NT2/D1 (cell line): ENCODE data around the gene RASAL2.
A peak's percentile ranks its signal among the peaks of the same experiment; 100 is the strongest.
"Not testable (repeated sequence)": the region's sequence is repeated elsewhere in the genome, so short reads cannot be mapped to it uniquely, and the experiment has no call there.

ENCODE experiments used
- DNase-seq: peaks from one replicate; pipeline ENCODE4 v3.0.0-alpha.2; 2011; ENCODE audit warnings: low read depth, low spot score
- H3K27me3 ChIP-seq: 2 replicates; pipeline ENCODE4 v1.6.0; 2011; ENCODE audit warnings: mild to moderate bottlenecking; ENCODE audit not compliant: insufficient read length, insufficient read depth
- H3K36me3 ChIP-seq: 2 replicates; pipeline ENCODE4 v1.6.1; 2011; ENCODE audit warnings: mild to moderate bottlenecking, low read length, mixed read lengths; ENCODE audit not compliant: insufficient read depth, insufficient read length
- H3K4me1 ChIP-seq: 2 replicates; pipeline ENCODE4 v1.5.1; 2011; ENCODE audit not compliant: insufficient read depth, insufficient read length
- H3K4me3 ChIP-seq: 2 replicates; pipeline ENCODE4 v1.5.1; 2011; ENCODE audit warnings: low read depth; ENCODE audit not compliant: insufficient read length
- H3K9ac ChIP-seq: 2 replicates; pipeline ENCODE4 v1.6.0; 2011; ENCODE audit warnings: low read depth; ENCODE audit not compliant: insufficient read length
- H3K9me3 ChIP-seq: 2 replicates; pipeline ENCODE4 v1.5.1; 2011; ENCODE audit warnings: mild to moderate bottlenecking, low read length; ENCODE audit not compliant: insufficient read depth
- SUZ12 ChIP-seq: IDR thresholded peaks from 2 replicates; pipeline ENCODE4 v1.6.1; 2011; ENCODE audit not compliant: insufficient read length, insufficient read depth; ENCODE audit errors: extremely low read depth
- YY1 ChIP-seq: IDR thresholded peaks from 2 replicates; pipeline ENCODE4 v1.6.1; 2011; ENCODE audit not compliant: insufficient read length, insufficient read depth
- ZNF274 ChIP-seq: IDR thresholded peaks from 2 replicates; pipeline ENCODE4 v1.6.1; 2011; ENCODE audit warnings: mild to moderate bottlenecking, low read depth, low read length

The RASAL2 gene

DNA sequence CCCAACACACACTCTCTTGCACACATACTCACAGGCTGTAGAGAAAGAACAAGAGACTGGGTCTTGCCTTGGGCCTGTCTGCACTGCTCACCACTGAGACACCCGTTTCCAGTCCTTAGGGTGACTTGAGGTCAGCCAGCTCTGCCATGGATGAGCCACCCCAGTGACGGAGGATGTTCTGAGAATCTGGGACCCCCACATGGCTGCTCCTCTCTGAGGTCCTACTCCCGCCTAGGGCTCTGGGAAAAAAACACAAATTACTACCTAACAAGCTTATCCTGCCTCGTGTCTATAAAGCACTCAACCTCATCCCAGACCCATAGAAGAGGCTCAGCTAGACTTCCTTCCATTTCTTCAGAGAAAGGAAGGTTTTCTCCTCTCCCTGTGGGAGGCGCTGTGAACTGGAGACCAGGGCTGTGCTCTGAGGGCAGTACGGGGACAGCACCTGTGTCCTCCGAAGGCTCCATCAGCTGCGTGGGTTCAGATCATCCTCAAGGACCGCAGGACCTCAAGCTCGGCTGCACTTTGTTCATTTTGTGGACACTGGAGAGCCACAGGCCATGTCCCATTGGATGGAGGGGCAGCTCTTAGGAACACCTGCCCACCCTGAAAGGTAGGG is 407.1 kb downstream of the RASAL2 start:
- peaks cover 6% of the 10 kb centered on the region for H3K4me1 ChIP-seq
- no peak for DNase-seq
- H3K4me3 ChIP-seq = no peak overlapping the region
- H3K27me3 ChIP-seq = no peaks in the 10 kb centered on the region
- H3K9ac ChIP-seq = no peak overlapping the region
- TF ChIP-seq ZNF274 = no peak
- no peak for TF ChIP-seq YY1
- TF ChIP-seq SUZ12 = no peak
- no peaks in the 10 kb centered on the region for H3K36me3 ChIP-seq
- no peaks in the 10 kb centered on the region for H3K9me3 ChIP-seq

DNA sequence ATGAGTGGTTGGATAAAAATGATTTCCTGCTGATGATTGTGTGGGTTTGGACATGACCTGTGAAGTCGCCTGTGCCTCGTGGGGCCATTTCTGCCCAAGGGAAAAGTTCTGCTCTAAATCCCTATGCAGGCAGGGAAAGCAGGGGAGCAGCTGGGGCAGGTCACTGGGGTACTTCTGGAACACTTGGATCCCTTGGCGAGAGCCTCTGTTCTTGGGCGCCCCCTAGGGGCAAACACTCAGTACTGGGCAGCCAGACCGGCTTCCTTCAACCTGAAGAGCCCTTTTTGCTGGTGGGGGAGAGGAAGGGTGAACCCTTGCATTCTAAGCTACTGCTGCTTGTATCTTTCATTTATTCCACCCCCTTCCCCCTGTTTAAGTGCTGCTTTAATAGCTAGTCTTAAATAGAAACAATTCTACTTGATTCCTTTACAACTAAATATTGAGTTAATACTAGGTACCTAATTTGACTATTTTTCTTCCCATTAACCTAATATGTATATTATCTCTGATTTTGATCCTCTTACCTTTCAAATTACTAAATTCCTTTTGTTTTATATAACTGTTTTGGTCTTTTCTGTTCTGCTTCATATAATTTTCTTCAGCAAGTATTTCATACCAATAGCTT is 407.9 kb downstream of the RASAL2 start:
- H3K4me3 ChIP-seq = no peak overlapping the region
- no peaks in the 10 kb centered on the region for H3K36me3 ChIP-seq
- H3K9me3 ChIP-seq = no peaks in the 10 kb centered on the region
- peak; percentile 78 for DNase-seq
- no peak overlapping the region for H3K9ac ChIP-seq
- TF ChIP-seq SUZ12 (no peak), ZNF274 (no peak), YY1 (no peak)
- H3K4me1 ChIP-seq = peaks cover 6% of the 10 kb centered on the region
- no peaks in the 10 kb centered on the region for H3K27me3 ChIP-seq

DNA sequence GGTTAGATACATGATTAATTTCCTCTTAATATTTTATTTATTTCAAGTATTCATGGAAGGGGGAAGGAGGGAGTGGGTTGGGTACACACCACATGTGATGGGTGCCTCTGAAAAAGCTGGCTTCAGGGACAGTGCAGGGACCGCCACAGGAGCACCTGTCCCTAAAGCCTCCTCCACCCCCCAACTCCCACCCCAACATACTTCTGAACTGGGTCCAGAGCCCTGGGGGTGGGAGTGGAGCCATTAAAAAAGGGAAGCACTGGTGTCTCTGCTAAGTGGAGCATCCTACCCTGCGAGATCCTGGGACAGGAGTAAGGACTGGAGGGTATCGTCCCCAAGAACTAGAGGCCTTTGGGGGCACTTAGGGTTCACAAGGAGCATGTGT is 408.4 kb downstream of the RASAL2 start:
- no peaks in the 10 kb centered on the region for H3K27me3 ChIP-seq
- H3K4me1 ChIP-seq = peaks cover 6% of the 10 kb centered on the region
- H3K36me3 ChIP-seq = no peaks in the 10 kb centered on the region
- TF ChIP-seq ZNF274 = no peak
- no peak for TF ChIP-seq SUZ12
- no peak for TF ChIP-seq YY1
- no peak for DNase-seq
- H3K9me3 ChIP-seq = no peaks in the 10 kb centered on the region
- no peak overlapping the region for H3K4me3 ChIP-seq
- no peak overlapping the region for H3K9ac ChIP-seq

GRCh38 chr1:178502856-178503255 is 409.0 kb downstream of the RASAL2 start:
- H3K36me3 ChIP-seq = no peaks in the 10 kb centered on the region
- H3K4me1 ChIP-seq = peaks cover 4% of the 10 kb centered on the region
- no peak overlapping the region for H3K9ac ChIP-seq
- no peak overlapping the region for H3K4me3 ChIP-seq
- TF ChIP-seq SUZ12 = no peak
- TF ChIP-seq ZNF274 = no peak
- no peak for TF ChIP-seq YY1
- no peak for DNase-seq
- H3K27me3 ChIP-seq = no peaks in the 10 kb centered on the region
- H3K9me3 ChIP-seq = no peaks in the 10 kb centered on the region

DNA sequence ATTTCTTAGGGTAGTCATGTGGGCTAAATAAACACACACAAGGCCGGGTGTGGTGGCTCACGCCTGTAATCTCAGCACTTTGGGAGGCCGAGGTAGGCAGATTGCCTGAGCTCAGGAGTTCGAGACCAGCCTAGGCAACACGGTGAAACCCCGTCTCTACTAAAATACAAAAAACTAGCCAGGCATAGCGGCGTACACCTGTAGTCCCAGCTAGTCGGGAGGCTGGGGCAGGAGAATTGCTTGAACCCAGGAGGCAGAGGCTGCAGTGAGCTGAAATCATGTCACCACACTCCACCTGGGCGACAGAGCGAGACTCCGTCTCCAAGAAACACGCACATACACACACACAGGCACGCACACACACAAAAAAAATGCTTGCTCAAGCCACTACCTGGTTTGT is 409.4 kb downstream of the RASAL2 start:
- H3K9ac ChIP-seq, H3K4me3 ChIP-seq, H3K4me1 ChIP-seq, DNase-seq, H3K9me3 ChIP-seq, H3K27me3 ChIP-seq, H3K36me3 ChIP-seq: not testable (repeated sequence)

DNA sequence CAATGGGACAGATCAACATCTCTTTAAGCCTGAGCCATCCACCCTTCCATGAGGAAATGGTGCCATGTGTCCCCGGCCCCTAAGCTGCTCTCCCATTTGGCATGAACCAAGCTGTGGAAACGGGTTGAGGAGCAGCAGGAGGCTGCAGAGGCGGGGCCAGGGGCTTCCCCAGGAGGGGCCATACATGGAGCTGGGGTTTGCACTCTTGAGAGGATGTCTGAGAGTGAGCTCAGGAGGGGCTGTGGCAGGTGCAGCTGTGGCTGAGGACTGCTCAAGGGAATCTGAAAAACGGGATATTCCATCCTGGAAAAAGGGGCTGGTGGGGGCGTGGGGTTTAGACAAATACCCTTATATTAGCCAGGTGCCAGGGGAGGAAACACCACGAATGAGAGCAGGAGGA is 409.9 kb downstream of the RASAL2 start:
- Histone ChIP-seq H3K36me3 (no peaks in the 10 kb centered on the region), H3K4me1 (no peaks in the 10 kb centered on the region), H3K4me3 (no peak overlapping the region), H3K9me3 (no peaks in the 10 kb centered on the region), H3K9ac (no peak overlapping the region), H3K27me3 (no peaks in the 10 kb centered on the region)
- TF ChIP-seq SUZ12 = no peak
- TF ChIP-seq ZNF274 = no peak
- no peak for TF ChIP-seq YY1
- DNase-seq = no peak

DNA sequence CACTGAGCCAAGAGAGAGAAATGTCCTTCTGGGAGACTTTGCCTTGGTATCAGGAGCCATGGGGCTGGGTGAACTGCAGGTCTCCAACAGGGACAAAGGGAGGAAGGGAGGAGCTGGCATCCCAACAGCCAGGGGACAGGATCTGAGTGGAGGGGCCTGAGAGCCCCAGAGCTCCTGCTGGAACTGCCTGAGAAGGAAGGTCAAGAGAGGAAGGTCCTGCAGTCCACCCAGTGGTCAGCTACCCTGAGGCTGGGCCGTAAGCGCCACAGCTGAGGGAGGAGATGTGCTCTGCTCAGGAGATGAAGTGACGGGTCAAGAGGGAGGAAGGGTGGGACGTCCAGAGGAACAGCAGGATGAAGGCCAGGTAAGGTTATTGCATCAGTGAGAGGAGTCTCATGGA is 410.4 kb downstream of the RASAL2 start:
- Histone ChIP-seq H3K4me1 (no peaks in the 10 kb centered on the region), H3K9ac (no peak overlapping the region), H3K9me3 (no peaks in the 10 kb centered on the region), H3K36me3 (no peaks in the 10 kb centered on the region), H3K4me3 (no peak overlapping the region), H3K27me3 (no peaks in the 10 kb centered on the region)
- no peak for DNase-seq
- TF ChIP-seq ZNF274 (no peak), SUZ12 (no peak), YY1 (no peak)
